GM19455 (cell line): Measurements from ENCODE around the gene EED.
"Not testable (repeated sequence)": the region's sequence is repeated elsewhere in the genome, so short reads cannot be mapped to it uniquely, and the experiment has no call there.

Source experiments
- ATAC-seq: cut with Tn5 transposase; IDR thresholded peaks from one replicate; pipeline ENCODE4 v1.9.1; 2021; ENCODE audit not compliant: unreplicated experiment

The EED gene

GRCh38 chr11:86218125-86219084 is 26.1 kb upstream of the EED start:
- peak; percentile 54 for ATAC-seq

- ATAC-seq, result peak; percentile 57
Measured at GRCh38 chr11:86219311-86220193, 25.0 kb upstream of the EED start.

GRCh38 chr11:86220653-86221052 is 23.9 kb upstream of the EED start:
- ATAC-seq, result no peak

GRCh38 chr11:86222081-86222480 is 22.5 kb upstream of the EED start:
- no peak for ATAC-seq

GRCh38 chr11:86224575-86224974 is 20.0 kb upstream of the EED start:
- not testable (repeated sequence) for ATAC-seq

GRCh38 chr11:86225344-86225743 is 19.2 kb upstream of the EED start:
- ATAC-seq, result not testable (repeated sequence)

GRCh38 chr11:86228269-86229038 is 16.1 kb upstream of the EED start:
- ATAC-seq, result no peak

- not testable (repeated sequence) for ATAC-seq
Measured at GRCh38 chr11:86229039-86229330, 15.6 kb upstream of the EED start.

- no peak for ATAC-seq
Measured at GRCh38 chr11:86230179-86230804, 14.3 kb upstream of the EED start.

GRCh38 chr11:86230921-86231434 is 13.6 kb upstream of the EED start:
- no peak for ATAC-seq

GRCh38 chr11:86232556-86232955 is 12.0 kb upstream of the EED start:
- ATAC-seq, result no peak

GRCh38 chr11:86234831-86235461 is 9.6 kb upstream of the EED start:
- no peak for ATAC-seq

- ATAC-seq, result no peak
Measured at GRCh38 chr11:86237267-86237804, 7.2 kb upstream of the EED start.

- ATAC-seq, result no peak
Measured at GRCh38 chr11:86240164-86240563, 4.4 kb upstream of the EED start.

- no peak for ATAC-seq
Measured at GRCh38 chr11:86241956-86242535, 2.5 kb upstream of the EED start.

- no peak for ATAC-seq
Measured at GRCh38 chr11:86243396-86243795, 1.2 kb upstream of the EED start.

- ATAC-seq, result peak; percentile 71
Measured at GRCh38 chr11:86244063-86244521, 461 bp upstream of the EED start.

- ATAC-seq, result no peak
Measured at GRCh38 chr11:86245369-86246292, 1.1 kb downstream of the EED start.
